Stomach (tissue), 4 donors: ENCODE data around the gene KLHL29.

Source experiments
- CTCF ChIP-seq, 7 experiments: fragments of 450-650 bp in 4 of 7; fragments of 200-600 bp in 3 of 7; sonication (generic) in 3 of 7; IDR thresholded peaks; one replicate each; pipeline ENCODE4 v1.5.1; 2016 to 2019; ENCODE audit warnings: antibody characterized with exemption in 7 of 7, control low read depth in 2 of 7, mild to moderate bottlenecking in 1 of 7
- POLR2A ChIP-seq, 4 donors: fragments of 450-650 bp; IDR thresholded peaks; one replicate each; pipeline ENCODE4 v1.6.1; 2016; ENCODE audit warnings: antibody characterized with exemption in 4 of 4, control low read depth in 2 of 4, mild to moderate bottlenecking in 1 of 4, moderate library complexity in 1 of 4

- TF ChIP-seq POLR2A (IDR thresholded peaks at IDR 0.05) (no peak), CTCF (IDR thresholded peaks at IDR 0.05) (no peak)
These were observed 266.5 kb downstream of the KLHL29 start for GRCh38 chr2:23651187-23652080.
